Bronchial epithelial cell (primary cell): ENCODE measurements around the gene C11orf42. TPM values are rescaled to one million over a fixed set of nuclear protein-coding genes. Genes with fewer than 3 reads are reported as not detected.

Experiments used
- DNase-seq: peaks from one replicate; pipeline ENCODE4 v3.0.0-alpha.2; 2010; ENCODE audit warnings: low read depth
- FAIRE-seq: peaks from 2 replicates; lab custom pipeline; 2011; peaks lifted over from hg19 to GRCh38; lab: Jason Lieb, UNC
- H3K27me3 ChIP-seq: 2 replicates; pipeline ENCODE4 v1.5.1; 2011; ENCODE audit warnings: low read length; ENCODE audit not compliant: control insufficient read depth, insufficient read depth
- H3K36me3 ChIP-seq: 2 replicates; pipeline ENCODE4 v1.5.1; 2011; ENCODE audit warnings: low read length; ENCODE audit not compliant: control insufficient read depth, insufficient read depth
- H3K4me3 ChIP-seq: 2 replicates; pipeline ENCODE4 v1.5.1; 2011; ENCODE audit warnings: mild to moderate bottlenecking, low read depth, low read length, control low read depth
- CTCF ChIP-seq: IDR thresholded peaks from 2 replicates; pipeline ENCODE4 v1.5.1; 2011; ENCODE audit warnings: mild to moderate bottlenecking, moderate library complexity, low read length, control low read depth, inconsistent platforms; ENCODE audit not compliant: insufficient read depth, severe bottlenecking
- total RNA-seq: library from RNA; depleted of rRNA; stranded (reverse); fragments of >200 nt; gene quantifications from 2 replicates; pipeline ENCODE4 v1.2.1, GENCODE V29; 2014

C11orf42 gene
- total RNA-seq, 1 donor from 2014 or later, result not detected

DNA sequence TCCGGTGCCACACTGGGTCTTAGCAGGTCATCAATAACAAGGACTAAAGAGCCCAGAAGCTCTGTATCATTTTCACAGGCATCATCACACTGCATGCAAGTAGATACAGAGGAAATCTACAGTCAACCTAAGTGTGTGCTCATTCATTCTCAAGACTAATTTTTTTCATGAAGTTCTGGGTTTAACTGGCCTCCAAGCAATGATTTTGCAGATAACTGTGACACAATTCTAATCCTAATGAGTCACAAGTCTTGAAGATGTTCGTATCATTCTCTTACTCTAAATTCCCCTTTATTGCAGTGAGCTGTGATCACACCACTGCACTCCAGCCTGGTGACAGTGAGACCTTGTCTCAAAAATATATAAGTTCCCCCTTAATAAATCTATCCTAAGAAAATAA lies 3.9 kb upstream of the C11orf42 start:
- FAIRE-seq (no peak), DNase-seq (peak; percentile 7)
- Histone ChIP-seq H3K27me3 (no peaks in the 10 kb centered on the region), H3K4me3 (no peak overlapping the region), H3K36me3 (peaks cover 2% of the 10 kb centered on the region)
- TF ChIP-seq CTCF, result no peak

GRCh38 chr11:6202041-6202440 lies 3.3 kb upstream of the C11orf42 start:
- no peak for TF ChIP-seq CTCF
- no peaks in the 10 kb centered on the region for H3K27me3 ChIP-seq
- peaks cover 2% of the 10 kb centered on the region for H3K36me3 ChIP-seq
- DNase-seq (no peak), FAIRE-seq (no peak)
- H3K4me3 ChIP-seq, result no peak overlapping the region

DNA sequence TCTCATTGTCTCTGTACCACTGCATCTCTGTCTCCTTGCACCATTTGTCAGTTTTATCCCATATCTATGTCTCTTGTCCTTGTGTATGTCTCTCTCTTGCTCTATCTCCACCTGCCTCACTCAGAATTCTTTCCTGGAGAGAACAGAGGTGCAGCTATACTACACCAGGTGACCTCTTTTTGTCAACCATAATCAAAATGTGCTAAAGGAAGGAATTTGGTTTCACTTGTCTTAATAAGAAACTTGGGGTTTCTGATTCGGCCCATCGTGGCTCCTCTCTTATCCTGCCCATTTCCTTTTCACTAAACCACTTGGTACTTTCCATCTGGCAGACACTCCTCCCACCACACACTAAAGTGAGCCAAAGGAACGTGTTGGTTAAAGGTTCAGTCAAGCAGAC lies 2.0 kb upstream of the C11orf42 start:
- no peak for TF ChIP-seq CTCF
- FAIRE-seq, result no peak
- DNase-seq, result no peak
- no peaks in the 10 kb centered on the region for H3K27me3 ChIP-seq
- no peak overlapping the region for H3K4me3 ChIP-seq
- peaks cover 2% of the 10 kb centered on the region for H3K36me3 ChIP-seq

DNA sequence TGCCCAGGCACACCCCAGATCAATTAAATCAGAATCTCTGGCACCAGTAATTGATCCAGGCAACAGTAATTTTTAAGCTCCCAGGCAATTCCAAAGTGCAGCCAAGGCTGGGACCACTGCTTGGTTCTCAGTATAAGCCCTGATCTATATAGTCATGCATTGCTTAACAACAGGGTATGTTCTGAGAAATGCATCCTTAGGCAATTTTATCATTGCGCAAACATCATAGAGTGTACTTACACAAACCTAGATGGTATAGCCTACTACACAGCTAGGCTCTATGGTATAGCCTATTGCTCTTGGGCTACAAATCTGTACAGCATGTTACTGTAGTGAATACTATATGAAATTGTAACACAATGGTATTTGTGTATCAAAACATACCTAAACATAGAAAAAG lies 651 bp upstream of the C11orf42 start:
- Histone ChIP-seq H3K27me3 (no peaks in the 10 kb centered on the region), H3K4me3 (no peak overlapping the region), H3K36me3 (peaks cover 2% of the 10 kb centered on the region)
- TF ChIP-seq CTCF, result no peak
- FAIRE-seq, result no peak
- DNase-seq, result peak; percentile 52

- no peak for DNase-seq
- TF ChIP-seq CTCF, result no peak
- no peaks in the 10 kb centered on the region for H3K27me3 ChIP-seq
- H3K4me3 ChIP-seq, result no peak overlapping the region
- peaks cover 6% of the 10 kb centered on the region for H3K36me3 ChIP-seq
- FAIRE-seq, result no peak
Measured at GRCh38 chr11:6206456-6207180, 1.3 kb downstream of the C11orf42 start.

- Histone ChIP-seq H3K4me3 (no peak overlapping the region), H3K36me3 (peaks cover 12% of the 10 kb centered on the region), H3K27me3 (no peaks in the 10 kb centered on the region)
- FAIRE-seq, result no peak
- no peak for TF ChIP-seq CTCF
- DNase-seq, result no peak
Measured at GRCh38 chr11:6209801-6210200, 4.4 kb downstream of the C11orf42 start.
